GM12892 (cell line): ENCODE measurements around the gene JAZF1.

Source experiments
- POLR2AphosphoS5 ChIP-seq: IDR thresholded peaks from 2 replicates; pipeline ENCODE4 v1.6.1; 2011; ENCODE audit warnings: low read depth, low read length, control low read depth
- TAF1 ChIP-seq: IDR thresholded peaks from 2 replicates; pipeline ENCODE4 v1.6.1; 2011; ENCODE audit warnings: low read depth, mild to moderate bottlenecking, control low read depth, low read length, borderline replicate concordance

- TF ChIP-seq TAF1 (no peak), POLR2AphosphoS5 (no peak)
These were observed 45.3 kb downstream of the JAZF1 start for GRCh38 chr7:28135315-28135714.
